DMS79 treated with DMSO at 0.1 percent for 48 hours (cell line): ENCODE data around the gene GNG11.
"Not testable (repeated sequence)": the region's sequence is repeated elsewhere in the genome, so short reads cannot be mapped to it uniquely, and the experiment has no call there.

Experiments used
- DNase-seq: peaks from one replicate; lab custom pipeline; 2025; lab: John Stamatoyannopoulos, UW

The GNG11 gene

GRCh38 chr7:93921607-93922566 lies at the start of gene GNG11:
GNG11 (plus strand) TSS chr7:93921735; CDS start chr7:93922138, 403 bp downstream.
- DNase-seq, result peak; percentile 10

DNA sequence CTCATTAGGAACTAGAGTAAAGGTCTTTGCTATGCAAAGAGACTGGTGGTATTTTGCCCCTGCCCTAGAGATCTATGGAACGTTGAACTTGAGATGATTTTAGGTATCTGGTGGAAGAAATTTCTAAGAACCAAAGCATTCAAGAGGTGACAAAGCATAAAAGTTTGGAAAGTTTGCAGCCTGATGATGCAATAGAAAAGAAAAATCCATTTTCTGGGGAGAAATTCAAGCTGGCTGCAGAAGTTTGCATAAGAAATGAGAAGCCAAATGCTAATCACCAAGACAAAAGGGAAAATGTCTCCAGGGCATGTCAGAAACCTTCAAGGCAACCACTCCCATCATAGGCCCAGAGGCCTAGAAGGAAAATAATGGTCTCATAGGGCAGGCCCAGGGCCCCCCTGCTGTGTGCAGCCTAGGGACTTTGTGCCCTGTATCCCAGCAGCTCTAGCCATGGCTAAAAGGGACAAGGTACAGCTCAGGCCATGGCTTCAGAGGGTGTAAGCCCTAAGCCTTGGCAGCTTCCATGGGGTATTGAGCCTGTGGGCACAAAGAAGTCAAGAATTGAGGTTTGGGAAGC lies 47.4 kb upstream of the GNG11 start:
- DNase-seq, result no peak

DNA sequence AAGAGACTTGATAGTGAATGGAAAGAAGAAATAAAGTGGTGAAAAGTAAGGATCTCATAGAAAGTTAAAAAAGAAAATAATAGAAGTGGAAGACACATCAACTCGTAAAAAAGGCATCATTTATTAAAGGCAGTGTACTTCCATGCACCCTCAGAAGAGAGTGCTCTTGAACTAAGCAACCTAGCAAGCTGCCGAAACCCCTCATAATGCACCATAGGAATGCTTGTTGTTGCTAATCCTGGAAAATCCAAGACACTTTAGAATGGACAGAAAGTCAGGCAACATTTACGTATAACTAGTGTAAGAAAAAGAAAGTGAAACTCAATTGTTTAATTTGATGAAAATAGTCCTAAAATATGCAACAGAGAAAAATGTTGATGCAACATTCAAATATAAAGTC lies 43.8 kb upstream of the GNG11 start:
- no peak for DNase-seq

GRCh38 chr7:93879356-93879755 lies 42.2 kb upstream of the GNG11 start:
- no peak for DNase-seq

DNA sequence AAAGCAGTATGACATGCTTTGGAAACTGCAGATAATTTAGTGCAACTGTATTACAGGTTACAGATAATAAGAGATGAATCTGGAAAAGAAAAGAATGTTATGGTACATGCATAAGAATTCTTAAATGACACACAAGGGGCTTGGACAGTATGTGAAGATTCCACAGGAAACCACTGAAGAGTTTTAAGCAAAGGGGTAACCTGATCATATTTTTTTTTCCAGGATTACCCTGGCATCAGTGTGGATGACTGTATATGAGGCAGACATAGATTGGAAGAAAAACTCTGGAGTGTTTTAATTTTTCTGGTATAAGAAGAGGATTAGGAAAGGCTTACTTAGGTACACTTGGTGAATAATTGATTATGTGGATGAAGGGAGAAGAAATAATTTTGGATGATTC lies 39.1 kb upstream of the GNG11 start:
- no peak for DNase-seq

DNA sequence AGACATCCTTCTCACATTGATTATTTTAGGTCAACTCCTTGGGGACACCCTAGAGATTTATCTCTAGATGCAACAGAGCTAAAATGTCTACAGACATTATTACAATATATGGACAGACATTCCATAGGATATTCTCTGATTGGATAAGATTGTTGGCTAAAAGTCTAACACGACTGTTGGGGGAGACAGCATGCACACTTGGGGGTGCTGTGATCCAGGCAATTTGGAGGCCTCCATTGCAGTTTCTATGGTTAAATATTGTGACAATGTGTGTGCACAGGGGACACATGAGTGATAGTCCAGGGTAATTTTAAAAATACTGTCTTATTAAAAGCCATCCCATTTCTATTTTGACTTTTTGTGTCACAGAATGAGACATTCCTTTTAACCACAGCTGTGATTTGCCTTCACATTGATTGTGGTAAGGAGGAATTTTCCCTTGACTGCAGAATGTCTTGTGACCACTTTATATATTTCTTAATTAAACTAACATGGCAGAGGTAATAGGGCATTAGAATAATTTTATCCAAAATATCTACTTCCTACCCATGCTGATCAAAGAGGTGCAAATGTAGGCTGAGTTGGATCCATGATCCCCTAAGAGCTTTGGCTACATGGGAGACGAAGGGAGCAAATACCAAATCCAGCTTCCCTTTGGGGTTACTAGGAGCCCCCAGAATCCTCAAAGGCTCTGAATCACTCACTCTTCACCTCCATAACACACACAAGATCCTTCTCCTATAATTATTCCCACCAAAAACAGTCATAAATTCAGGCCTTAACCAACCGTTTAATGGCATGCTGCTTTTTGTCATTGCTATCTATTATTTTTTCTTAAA lies 38.2 kb upstream of the GNG11 start:
- DNase-seq, result no peak

GRCh38 chr7:93883917-93884345 lies 37.6 kb upstream of the GNG11 start:
- no peak for DNase-seq

DNA sequence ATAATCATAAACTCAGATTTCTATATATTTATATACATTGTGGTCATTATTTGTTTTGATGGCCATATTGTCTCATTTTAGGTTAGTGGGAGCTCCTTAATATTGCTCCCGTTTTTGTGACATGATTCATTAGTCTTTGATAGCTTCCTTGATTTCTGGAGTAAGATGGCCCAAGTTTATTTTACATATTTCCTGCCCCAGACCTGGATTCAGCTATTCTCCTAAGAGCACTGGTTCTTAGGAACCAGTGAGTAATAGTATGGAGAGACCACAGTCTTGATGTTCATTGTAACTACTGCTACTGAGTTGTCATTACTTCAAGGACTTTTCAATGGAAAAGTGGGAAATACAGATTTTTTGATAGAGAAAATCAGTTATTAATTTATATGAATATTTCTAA lies 37.0 kb upstream of the GNG11 start:
- DNase-seq, result no peak

DNA sequence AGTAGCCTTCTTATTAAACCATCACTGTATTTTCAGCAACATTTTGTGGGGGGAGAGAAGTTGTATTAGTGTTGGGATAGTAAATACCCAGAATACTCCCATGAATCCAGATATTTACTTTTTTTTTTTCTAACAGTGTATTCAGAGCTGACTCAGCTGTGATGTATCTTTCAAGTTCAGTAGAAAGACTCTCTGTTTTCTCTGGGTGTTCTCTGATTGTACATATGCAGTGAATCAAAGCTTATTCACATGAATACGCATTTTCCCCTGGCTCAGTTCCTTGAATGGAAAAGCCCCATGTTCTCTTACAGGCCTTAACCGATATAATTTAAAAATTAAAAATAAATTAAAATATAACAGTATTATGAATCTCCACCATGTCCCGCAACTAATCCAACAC lies 32.3 kb upstream of the GNG11 start:
- no peak for DNase-seq

DNA sequence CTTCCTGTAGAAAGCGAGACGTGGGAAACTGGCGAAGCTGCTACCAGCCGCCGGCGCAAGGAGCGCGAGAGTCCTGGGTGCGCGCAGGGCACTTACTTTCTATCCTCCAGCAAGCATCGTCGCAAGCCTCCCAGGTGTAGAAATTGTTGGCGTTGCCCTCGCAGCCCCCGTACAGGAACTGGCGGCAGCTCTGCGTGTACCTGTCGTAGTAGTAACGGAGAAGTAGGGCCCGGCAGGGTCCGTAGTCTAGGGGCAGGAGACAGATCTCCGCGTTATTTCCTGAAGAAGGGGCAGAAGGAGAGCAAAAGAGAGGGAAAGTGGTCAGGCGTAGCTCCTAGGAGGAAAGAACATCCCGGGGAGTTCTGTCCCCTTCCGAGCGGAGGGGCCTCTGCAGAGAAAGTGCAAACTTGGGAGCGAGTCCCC lies 31.5 kb upstream of the GNG11 start:
- peak; percentile 43 for DNase-seq

DNA sequence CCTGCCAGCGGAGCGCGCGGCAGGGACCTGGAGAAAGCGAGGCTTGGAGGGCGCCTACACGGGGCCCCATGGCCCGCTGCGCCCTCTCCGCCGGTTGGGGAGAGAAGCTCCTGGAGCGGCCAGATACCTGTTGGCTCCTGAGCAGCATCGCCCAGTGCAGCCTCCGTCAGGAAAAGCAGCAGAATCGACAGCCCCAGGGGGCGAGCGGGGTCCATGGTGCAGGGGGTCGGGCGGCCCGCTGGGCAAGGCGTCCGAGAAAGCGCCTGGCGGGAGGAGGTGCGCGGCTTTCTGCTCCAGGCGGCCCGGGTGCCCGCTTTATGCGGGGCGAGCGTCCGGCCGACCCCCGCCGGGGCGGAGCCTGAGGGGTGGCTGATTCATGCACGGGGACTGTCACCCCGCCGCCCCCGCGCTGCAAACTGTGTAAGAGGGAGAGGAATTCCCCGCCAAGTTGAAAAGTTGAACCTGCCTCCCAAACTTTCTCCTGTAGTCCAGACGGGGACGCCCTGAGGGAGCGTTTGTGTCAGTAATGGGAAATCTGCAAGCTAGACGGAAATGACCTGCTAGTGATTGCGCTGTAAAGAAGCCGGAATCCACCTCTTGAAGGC lies 31.0 kb upstream of the GNG11 start, which contains the start of gene TFPI2:
TFPI2 (minus strand) TSS at position 290 of the 605 bp plus-strand sequence; CDS start at position 215, 75 bp downstream.
- DNase-seq, result no peak

DNA sequence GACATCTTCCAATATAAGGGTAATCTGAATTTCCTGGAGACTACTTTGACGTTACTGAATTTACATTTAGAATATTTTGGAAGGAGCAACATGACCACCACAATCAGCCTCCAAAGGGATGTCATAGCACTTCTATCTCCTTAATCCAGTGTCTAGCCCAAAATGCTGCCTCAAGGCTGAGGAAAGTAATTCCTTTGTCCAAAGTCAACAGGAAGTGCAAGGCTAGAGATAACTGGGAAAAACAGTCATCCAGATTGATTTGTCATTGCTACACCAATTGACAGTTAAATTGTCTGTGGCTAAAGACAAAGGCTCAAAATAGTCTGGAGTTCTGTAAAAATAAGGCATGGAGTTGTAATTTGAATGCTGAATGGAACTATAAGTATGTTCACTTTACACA lies 27.1 kb upstream of the GNG11 start:
- DNase-seq, result no peak

DNA sequence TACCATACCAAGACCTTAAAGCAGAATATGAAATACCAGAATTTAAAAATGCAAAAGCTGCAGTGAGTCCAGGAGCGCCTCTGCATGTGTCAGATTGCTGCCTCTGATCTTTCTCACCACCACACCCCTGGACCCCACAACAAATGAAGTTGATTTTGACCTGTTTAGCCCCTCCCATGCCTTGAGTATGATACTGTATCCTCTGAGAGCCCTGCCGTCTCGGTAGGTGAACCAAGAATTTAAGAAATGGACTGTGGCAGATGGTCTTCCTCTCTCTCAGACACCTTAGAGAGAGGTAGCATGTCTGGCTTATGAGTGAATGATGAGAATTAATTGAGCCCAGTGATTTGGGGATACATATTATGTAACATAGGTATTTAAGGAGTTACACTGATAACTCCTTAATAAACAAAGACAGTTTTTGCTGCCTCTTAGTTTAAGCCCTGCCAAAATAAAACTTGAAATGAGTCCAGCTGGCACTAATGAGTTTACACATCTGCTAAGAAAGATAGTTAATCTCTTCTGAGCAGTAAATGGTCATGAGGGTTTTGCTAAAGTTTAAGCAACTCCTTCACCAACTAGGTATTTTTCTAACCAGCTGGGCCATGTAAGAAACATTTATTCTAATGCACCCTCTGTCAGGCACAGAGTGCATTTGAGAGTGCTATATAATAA lies 26.4 kb upstream of the GNG11 start:
- DNase-seq, result no peak

GRCh38 chr7:93895859-93896600 lies 25.5 kb upstream of the GNG11 start:
- no peak for DNase-seq

GRCh38 chr7:93897680-93898079 lies 23.9 kb upstream of the GNG11 start:
- DNase-seq, result no peak

DNA sequence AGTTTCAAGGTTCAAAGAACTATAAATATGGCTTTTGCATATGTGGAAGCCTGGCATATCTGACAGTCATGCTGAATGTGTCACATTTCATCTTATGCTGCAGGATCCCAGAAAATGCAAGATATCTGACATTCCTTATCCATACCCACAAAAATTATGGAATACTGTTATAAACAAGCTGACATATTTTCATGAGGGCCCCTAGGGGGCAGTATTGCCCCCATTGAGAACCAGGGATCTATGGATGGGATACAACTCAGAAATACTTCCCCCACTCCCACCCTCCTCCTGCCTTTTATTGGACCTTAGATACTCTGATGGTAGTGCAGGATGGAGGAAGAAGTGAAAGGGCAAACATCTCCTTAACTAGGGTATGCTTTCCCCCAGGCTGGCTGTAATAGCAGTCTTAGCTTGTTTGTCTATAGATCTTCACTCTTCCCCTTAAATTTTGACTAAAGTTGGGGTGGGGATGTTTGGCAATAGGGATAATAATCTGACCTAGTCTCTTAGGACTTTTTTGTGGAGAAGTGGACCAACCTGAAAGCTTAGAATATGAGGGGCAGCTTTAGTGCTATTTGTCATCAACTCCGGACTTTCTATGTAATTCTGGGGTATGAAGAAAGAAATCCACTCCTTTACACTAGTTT lies 18.6 kb upstream of the GNG11 start:
- no peak for DNase-seq

DNA sequence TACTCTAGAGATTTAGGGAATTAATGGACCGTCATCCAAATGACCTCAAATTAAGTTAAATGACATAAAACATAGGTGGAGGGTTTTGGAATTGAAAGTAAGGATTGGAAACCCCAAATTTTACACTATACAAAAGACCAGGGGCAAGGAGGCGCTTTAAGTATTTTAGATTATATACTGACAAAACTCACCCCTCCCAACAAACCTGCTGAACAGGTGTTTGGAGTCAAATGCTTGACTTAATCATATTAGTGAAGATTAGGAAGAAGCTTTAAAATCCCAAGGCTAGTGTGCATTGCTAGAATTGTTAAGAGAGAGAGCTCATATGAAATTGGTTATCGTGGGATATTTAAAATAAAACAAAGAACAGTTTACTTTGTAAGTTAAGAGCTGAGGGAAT lies 15.3 kb upstream of the GNG11 start, which contains the start of gene GNGT1:
GNGT1 (plus strand) TSS at position 301 of the 400 bp plus-strand sequence. CDS start 180 bp downstream, outside the sequence.
- DNase-seq, result no peak

DNA sequence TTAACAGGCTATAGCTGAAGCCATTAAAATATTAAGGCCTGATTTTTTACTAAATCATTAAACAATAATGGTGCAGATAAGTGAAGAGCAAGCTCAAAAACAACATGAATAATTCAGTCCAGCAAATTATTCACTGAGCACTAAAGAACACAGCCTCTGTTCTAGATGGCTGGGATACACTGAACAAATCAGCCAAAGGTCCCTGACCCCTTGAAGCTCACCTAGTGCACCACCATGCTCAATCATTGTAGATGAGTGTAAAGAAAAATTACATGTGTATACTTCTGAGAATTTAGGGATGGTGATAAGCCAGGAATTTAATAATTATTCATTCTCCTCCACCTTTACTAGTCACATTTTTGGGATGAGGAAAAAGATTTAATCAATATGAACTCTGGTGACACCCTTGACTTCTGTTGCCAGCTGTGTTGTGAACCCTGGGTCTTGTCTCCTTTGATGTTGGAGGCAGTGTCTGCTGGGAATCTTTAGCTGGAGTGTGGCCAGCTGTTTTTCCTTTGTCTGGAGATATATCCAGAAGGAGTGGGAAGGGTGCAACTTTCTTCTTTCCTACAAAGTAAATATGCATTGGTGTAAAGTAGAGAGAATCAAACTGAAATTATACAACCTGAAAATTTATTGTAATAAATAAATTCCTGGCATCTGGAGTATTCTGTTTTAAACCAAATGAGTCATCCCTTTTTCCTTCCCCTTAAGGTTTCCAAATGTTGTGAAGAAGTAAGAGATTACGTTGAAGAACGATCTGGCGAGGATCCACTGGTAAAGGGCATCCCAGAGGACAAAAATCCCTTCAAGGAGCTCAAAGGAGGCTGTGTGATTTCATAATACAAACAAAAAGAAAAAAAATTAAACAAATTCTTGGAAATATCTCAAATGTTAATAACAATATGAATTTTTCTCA lies 11.2 kb upstream of the GNG11 start:
- no peak for DNase-seq

- not testable (repeated sequence) for DNase-seq
Observed at GRCh38 chr7:93911242-93911641, 10.3 kb upstream of the GNG11 start.
